GM12892 (cell line): ENCODE results near the gene TMEM234.

Source experiments
- POLR2A ChIP-seq: IDR thresholded peaks from 2 replicates; pipeline ENCODE4 v1.6.1; 2011; ENCODE audit warnings: low read depth, low read length, control low read depth
- TAF1 ChIP-seq: IDR thresholded peaks from 2 replicates; pipeline ENCODE4 v1.6.1; 2011; ENCODE audit warnings: low read depth, mild to moderate bottlenecking, control low read depth, low read length, borderline replicate concordance

- TF ChIP-seq POLR2A (peak; percentile 94), TAF1 (no peak)
Measured at GRCh38 chr1:32250893-32251716, 29.0 kb upstream of the TMEM234 start, which contains the start of gene LCK.
